Activated CD4-positive, alpha-beta T cell treated with anti-CD3 and anti-CD28 coated beads, Interleukin-2, Interleukin-6, amounts not matched to agents 100 ng/mL and 50 ng/mL, durations not matched to agents 16 hours and 8 hours (primary cell): ENCODE data around the gene EIF4E1B.

Source experiments
- DNase-seq: peaks from one replicate; pipeline ENCODE4 v3.0.0-alpha.2; 2020

The EIF4E1B gene

DNA sequence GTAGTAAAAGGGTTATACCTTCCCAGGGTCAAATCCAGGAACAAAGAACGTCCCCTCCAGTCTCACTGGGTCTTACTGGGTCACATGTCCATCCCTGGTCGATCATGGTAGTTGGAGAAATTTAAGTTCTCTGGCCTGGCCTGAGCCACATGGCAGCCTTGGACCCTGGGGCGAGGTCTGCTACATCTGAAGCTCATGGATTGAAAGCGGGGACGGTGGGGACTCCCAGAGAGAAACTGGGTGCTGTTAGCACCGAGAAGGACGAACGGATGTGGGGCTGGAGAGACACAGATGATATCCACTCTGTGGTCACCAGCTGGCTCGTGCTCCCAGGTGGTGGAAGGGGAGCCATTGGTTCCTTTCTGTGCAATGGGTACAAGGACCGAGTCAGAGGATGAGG, 63.7 kb downstream of the EIF4E1B start:
- no peak for DNase-seq

DNA sequence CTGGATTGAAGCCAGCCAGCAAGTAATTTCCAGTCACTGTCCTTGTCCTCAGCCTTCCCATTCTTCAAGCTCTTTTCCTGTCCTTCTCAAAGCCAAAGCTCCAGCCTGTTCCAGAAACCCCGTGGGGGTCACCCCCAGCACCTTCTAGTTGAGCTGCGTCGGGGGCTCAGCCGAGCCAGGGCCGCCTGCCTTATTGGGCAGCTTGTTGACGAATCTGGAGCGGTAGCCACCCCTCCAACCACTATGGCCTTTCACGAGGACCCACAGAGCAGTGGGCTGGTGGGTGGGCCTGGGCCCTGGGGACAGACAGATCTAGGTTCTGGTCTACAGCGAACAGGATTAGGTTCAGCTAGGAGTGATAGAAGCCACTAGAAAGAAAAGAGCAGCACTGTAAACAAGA, 64.2 kb downstream of the EIF4E1B start:
- no peak for DNase-seq

DNA sequence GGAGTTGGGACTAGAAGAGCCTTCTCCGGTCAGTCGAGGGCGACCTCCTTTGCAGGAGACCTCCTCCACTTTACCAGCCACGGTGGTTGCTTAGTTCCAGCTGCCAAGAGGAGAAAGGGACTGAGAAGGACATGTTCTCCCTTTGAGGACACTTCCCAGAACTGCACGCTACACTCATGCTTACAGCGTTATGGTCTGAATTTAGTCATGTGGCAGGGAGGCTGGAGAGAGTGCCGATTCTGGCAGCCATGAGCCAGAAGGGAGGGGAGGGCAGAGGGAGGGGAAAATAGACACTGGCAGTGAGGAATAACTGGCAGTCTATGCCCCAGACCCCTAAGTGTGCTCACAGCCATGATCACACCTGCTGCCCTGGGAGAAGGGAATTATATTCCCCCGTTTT, 64.6 kb downstream of the EIF4E1B start:
- no peak for DNase-seq
